HFFc6 (cell line): ENCODE measurements around the gene GNAT1. TPM values are rescaled to one million over a fixed set of nuclear protein-coding genes. Genes with fewer than 3 reads are reported as not detected.

ENCODE experiments used
- DNase-seq: peaks from one replicate; pipeline ENCODE4 v3.0.0-alpha.2; 2018
- H3K27ac Mint-ChIP-seq: 2 replicates; pipeline ENCODE4 v1.8.0; 2020; ENCODE audit warnings: mild to moderate bottlenecking, mixed read lengths
- H3K27me3 Mint-ChIP-seq: 2 replicates; pipeline ENCODE4 v1.8.0; 2021; ENCODE audit warnings: mild to moderate bottlenecking, moderate library complexity, mixed read lengths; ENCODE audit not compliant: insufficient read depth
- H3K36me3 Mint-ChIP-seq: 2 replicates; pipeline ENCODE4 v1.8.0; 2021; ENCODE audit warnings: low read depth, mixed read lengths
- H3K4me1 Mint-ChIP-seq: 2 replicates; pipeline ENCODE4 v1.8.0; 2020; ENCODE audit warnings: low read depth, mixed read lengths
- H3K4me3 Mint-ChIP-seq: 2 replicates; pipeline ENCODE4 v1.8.0; 2020; ENCODE audit warnings: mild to moderate bottlenecking, moderate library complexity, mixed read lengths
- H3K9me3 Mint-ChIP-seq: 2 replicates; pipeline ENCODE4 v1.8.0; 2020; ENCODE audit warnings: mild to moderate bottlenecking, mixed read lengths
- total RNA-seq, 6 experiments: library from RNA; stranded (reverse); fragmentation: NEBNext Ultra II Directional; extraction: Animal tissue kit (Norgen Biotek cat#: 25700); gene quantifications; 2 replicates in 1 of 6; 3 replicates in 5 of 6; pipeline ENCODE4 v1.2.3, GENCODE V29; 2021
- TF ChIP-seq, protein P1 (sequence below): fragments of 200-600 bp; sonication (generic); IDR thresholded peaks from 2 replicates; pipeline ENCODE4 v1.5.0; 2021; ENCODE audit warnings: antibody characterized with exemption, mild to moderate bottlenecking

The GNAT1 gene
- total RNA-seq, 6 experiments from 2014 or later: not detected

DNA sequence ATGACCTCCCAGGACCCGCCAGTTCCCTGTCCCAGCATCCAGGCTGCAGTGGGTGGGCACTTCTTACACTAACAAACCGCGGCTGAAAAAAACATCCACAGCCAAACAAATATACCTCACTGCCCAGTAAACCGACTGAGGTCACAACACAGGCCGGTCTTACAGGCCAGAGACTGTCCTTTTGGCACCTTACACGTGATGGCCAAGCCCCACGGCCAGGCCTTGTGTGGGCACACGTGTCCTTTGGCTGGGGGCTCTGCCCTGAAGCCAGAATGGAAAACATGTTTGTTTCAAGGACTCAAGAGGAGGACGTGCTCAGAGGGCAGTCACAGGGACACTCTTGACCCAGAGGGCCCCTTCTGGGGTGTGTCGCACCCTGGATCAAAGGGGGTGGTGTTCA, 23.4 kb downstream of the GNAT1 start:
- H3K4me3 Mint-ChIP-seq: no peak overlapping the region
- no peak overlapping the region for H3K27ac Mint-ChIP-seq
- no peak for DNase-seq
- no peaks in the 10 kb centered on the region for H3K4me1 Mint-ChIP-seq
- no peaks in the 10 kb centered on the region for H3K9me3 Mint-ChIP-seq
- TF ChIP-seq, protein P1, sequence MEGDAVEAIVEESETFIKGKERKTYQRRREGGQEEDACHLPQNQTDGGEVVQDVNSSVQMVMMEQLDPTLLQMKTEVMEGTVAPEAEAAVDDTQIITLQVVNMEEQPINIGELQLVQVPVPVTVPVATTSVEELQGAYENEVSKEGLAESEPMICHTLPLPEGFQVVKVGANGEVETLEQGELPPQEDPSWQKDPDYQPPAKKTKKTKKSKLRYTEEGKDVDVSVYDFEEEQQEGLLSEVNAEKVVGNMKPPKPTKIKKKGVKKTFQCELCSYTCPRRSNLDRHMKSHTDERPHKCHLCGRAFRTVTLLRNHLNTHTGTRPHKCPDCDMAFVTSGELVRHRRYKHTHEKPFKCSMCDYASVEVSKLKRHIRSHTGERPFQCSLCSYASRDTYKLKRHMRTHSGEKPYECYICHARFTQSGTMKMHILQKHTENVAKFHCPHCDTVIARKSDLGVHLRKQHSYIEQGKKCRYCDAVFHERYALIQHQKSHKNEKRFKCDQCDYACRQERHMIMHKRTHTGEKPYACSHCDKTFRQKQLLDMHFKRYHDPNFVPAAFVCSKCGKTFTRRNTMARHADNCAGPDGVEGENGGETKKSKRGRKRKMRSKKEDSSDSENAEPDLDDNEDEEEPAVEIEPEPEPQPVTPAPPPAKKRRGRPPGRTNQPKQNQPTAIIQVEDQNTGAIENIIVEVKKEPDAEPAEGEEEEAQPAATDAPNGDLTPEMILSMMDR: no peak
- H3K27me3 Mint-ChIP-seq: peaks cover 19% of the 10 kb centered on the region
- no peaks in the 10 kb centered on the region for H3K36me3 Mint-ChIP-seq

- no peaks in the 10 kb centered on the region for H3K36me3 Mint-ChIP-seq
- no peak overlapping the region for H3K27ac Mint-ChIP-seq
- no peaks in the 10 kb centered on the region for H3K4me1 Mint-ChIP-seq
- no peak overlapping the region for H3K4me3 Mint-ChIP-seq
- H3K9me3 Mint-ChIP-seq: no peaks in the 10 kb centered on the region
- H3K27me3 Mint-ChIP-seq: peaks cover 19% of the 10 kb centered on the region
- TF ChIP-seq, protein P1: no peak
- DNase-seq: no peak
These were observed 24.1 kb downstream of the GNAT1 start for GRCh38 chr3:50215529-50215928.

DNA sequence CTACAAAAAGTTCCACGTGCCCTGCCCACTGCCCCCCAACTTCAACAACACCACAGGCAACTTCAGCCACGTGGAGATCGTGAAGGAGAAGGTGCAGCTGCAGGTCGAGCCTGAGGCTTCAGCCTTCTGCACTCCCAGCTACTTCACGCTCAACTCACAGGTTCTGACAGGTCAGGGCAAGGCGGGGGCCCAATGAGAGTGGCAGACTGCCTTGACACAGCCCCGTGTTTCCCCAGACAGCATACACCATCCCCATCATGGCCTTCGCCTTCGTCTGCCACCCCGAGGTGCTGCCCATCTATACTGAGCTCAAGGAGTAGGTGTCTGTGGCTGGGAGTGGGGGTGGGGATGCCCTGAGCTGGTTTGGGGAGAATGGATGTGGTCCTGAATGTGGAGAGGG, 26.3 kb downstream of the GNAT1 start:
- Mint-ChIP-seq H3K4me3 (no peak overlapping the region), H3K9me3 (no peaks in the 10 kb centered on the region), H3K27me3 (peaks cover 19% of the 10 kb centered on the region), H3K36me3 (no peaks in the 10 kb centered on the region), H3K4me1 (no peaks in the 10 kb centered on the region), H3K27ac (no peak overlapping the region)
- TF ChIP-seq, protein P1: no peak
- no peak for DNase-seq

DNA sequence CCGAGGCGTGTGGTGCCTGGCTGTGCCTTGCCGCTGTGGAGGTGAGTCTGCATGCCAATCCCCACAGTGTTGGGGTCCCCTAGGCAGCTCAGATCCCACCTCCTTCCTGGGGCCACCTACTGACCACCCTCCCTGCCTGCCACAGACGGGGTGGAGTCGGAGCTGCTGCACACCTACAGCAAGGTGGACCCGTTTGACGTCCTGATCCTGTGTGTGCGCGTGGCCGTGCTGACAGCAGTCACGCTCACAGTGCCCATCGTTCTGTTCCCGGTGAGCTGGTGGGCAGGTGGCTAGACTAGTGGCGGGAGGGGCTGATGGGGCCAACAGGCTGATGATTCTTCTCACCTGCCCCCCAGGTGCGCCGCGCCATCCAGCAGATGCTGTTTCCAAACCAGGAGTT, 27.0 kb downstream of the GNAT1 start:
- TF ChIP-seq, protein P1: no peak
- H3K4me1 Mint-ChIP-seq: no peaks in the 10 kb centered on the region

DNA sequence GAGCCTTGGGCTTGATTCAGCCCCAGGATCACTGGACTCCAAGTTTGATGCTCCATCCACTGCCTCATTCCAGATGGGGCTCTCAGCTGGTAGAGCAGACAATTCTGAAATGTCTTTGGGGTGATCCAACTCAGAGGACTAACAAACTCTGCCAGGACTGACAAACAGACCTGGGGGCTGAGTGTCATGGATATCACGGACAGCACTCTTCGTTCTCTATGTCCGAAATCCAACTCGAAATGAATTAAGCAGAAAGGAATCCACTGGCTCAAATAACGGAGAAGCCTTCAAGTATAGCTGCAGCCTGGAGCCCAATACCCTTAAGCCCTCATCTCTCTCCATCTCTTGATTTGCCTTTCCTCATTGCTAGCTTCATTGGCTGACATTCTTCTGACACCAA, 27.9 kb downstream of the GNAT1 start:
- H3K4me1 Mint-ChIP-seq: no peaks in the 10 kb centered on the region

More for the DNA sequence above, 27.0 kb downstream of the GNAT1 start:
- Mint-ChIP-seq H3K27ac (no peak overlapping the region), H3K9me3 (no peaks in the 10 kb centered on the region), H3K4me3 (no peak overlapping the region), H3K36me3 (no peaks in the 10 kb centered on the region), H3K27me3 (peaks cover 19% of the 10 kb centered on the region)
- DNase-seq: no peak

More for the DNA sequence above, 27.9 kb downstream of the GNAT1 start:
- DNase-seq: no peak
- Mint-ChIP-seq H3K9me3 (no peaks in the 10 kb centered on the region), H3K4me3 (no peak overlapping the region), H3K27ac (no peak overlapping the region), H3K36me3 (no peaks in the 10 kb centered on the region), H3K27me3 (peaks cover 19% of the 10 kb centered on the region)
- TF ChIP-seq, protein P1: no peak
